ENCODE data around the gene DNHD1. TPM values are rescaled to one million over a fixed set of nuclear protein-coding genes. Genes with fewer than 3 reads are reported as not detected.

DNHD1 gene
- total RNA-seq, 1 experiment from 2014 or later, result 10.6 TPM

DNA sequence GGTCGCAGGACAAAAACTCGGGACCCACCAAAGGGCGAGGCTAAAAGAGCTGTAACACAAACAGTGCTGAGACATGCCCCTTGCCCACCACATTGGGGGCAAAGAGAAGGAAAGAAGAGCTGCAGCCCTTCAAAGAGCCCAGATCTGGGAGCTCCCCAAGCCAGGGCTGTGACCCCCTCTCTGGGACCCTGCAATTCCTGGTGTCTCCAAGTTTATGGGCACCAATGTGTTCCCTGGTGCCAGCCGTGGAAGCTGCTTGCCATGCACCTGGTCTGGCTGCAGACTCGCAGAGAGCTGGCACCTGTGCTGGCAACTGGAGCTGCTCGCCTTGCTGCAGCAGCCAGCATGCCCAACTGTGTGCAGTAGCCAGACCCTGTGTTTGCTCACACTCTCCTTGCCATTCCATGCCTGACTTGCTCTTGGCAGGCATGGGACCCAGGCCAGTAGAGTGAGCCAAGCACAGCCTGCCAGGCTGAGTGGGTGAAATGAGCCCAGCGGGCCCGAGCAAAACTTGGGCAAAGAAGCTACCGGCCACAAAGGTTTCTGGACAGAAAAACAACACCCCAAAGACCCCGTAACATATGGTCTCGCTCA, 90.4 kb downstream of the DNHD1 start:
- no TSS peak for BruUV-seq (replicated peaks)
- CTCF ChIA-PET, result no interaction called here
- H3K27me3 ChIP-seq (ENCODE audit: control insufficient read depth, insufficient read depth, low read length), result no peaks in the 10 kb centered on the region
- intact Hi-C loops (cut with micrococcal nuclease; ENCODE audit: unreplicated experiment) (no loop called here), in situ Hi-C loops (cut with HindIII; ENCODE audit: low pct_unique_long_range_greater_than_20kb, low sequenced_read_pairs) (no loop called here)
- TF ChIP-seq TCF7L2 (IDR thresholded peaks at IDR 0.05; ENCODE audit: low read depth, low read length) (no peak), POLR2AphosphoS5 (IDR thresholded peaks at IDR 0.05; ENCODE audit: low read depth, low read length) (no peak), CTCF (IDR thresholded peaks at IDR 0.05) (no peak), SIN3A (IDR thresholded peaks at IDR 0.05; ENCODE audit: borderline replicate concordance, insufficient read depth, low read depth, low read length) (no peak)
- TF ChIP-seq, protein P1, sequence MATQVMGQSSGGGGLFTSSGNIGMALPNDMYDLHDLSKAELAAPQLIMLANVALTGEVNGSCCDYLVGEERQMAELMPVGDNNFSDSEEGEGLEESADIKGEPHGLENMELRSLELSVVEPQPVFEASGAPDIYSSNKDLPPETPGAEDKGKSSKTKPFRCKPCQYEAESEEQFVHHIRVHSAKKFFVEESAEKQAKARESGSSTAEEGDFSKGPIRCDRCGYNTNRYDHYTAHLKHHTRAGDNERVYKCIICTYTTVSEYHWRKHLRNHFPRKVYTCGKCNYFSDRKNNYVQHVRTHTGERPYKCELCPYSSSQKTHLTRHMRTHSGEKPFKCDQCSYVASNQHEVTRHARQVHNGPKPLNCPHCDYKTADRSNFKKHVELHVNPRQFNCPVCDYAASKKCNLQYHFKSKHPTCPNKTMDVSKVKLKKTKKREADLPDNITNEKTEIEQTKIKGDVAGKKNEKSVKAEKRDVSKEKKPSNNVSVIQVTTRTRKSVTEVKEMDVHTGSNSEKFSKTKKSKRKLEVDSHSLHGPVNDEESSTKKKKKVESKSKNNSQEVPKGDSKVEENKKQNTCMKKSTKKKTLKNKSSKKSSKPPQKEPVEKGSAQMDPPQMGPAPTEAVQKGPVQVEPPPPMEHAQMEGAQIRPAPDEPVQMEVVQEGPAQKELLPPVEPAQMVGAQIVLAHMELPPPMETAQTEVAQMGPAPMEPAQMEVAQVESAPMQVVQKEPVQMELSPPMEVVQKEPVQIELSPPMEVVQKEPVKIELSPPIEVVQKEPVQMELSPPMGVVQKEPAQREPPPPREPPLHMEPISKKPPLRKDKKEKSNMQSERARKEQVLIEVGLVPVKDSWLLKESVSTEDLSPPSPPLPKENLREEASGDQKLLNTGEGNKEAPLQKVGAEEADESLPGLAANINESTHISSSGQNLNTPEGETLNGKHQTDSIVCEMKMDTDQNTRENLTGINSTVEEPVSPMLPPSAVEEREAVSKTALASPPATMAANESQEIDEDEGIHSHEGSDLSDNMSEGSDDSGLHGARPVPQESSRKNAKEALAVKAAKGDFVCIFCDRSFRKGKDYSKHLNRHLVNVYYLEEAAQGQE (IDR thresholded peaks at IDR 0.05; ENCODE audit: insufficient read depth in 1 of 2, low read depth in 2 of 2, low read length in 1 of 2), result no peak
- DNase-seq (ENCODE audit: low read depth, low spot score) (no peak), ATAC-seq (peak; percentile 33; the same call in 1 of the 2 replicates)
- POLR2A ChIA-PET, result interaction anchor here (0.6 to 1.0 kb wide), 2 partner anchors 9 to 17 kb away, joined by 3 read pairs; no protein-coding TSS in a partner anchor
- no peaks in the 10 kb centered on the region for H3K4me1 ChIP-seq (ENCODE audit: control insufficient read depth, insufficient read depth, low read length)
- peaks cover 3% of the 10 kb centered on the region; the same call in 1 of the 2 replicates for H3K36me3 ChIP-seq (ENCODE audit: control insufficient read depth, insufficient read depth, low read length)
- no peak overlapping the region for H3K4me3 ChIP-seq (ENCODE audit: low read depth in 2 of 2, low read length in 2 of 2)
- H3K27ac ChIP-seq (ENCODE audit: low read length), result no peak overlapping the region
- no peaks in the 10 kb centered on the region; the same call in 1 of the 2 replicates for H3K9me3 ChIP-seq (ENCODE audit: control insufficient read depth, insufficient read depth, low read depth, low read length)

- H3K4me1 ChIP-seq (ENCODE audit: control insufficient read depth, insufficient read depth, low read length), result no peaks in the 10 kb centered on the region
- DNase-seq (ENCODE audit: low read depth, low spot score) (no peak), ATAC-seq (no peak)
- POLR2A ChIA-PET, result interaction anchor here (1.0 kb wide), 1 partner anchor 17 kb away, joined by 3 read pairs; no protein-coding TSS in a partner anchor
- no peak overlapping the region for H3K4me3 ChIP-seq (ENCODE audit: low read depth in 2 of 2, low read length in 2 of 2)
- no peak overlapping the region for H3K27ac ChIP-seq (ENCODE audit: low read length)
- TF ChIP-seq SIN3A (IDR thresholded peaks at IDR 0.05; ENCODE audit: borderline replicate concordance, insufficient read depth, low read depth, low read length) (no peak), POLR2AphosphoS5 (IDR thresholded peaks at IDR 0.05; ENCODE audit: low read depth, low read length) (no peak), CTCF (IDR thresholded peaks at IDR 0.05) (no peak), TCF7L2 (IDR thresholded peaks at IDR 0.05; ENCODE audit: low read depth, low read length) (no peak)
- TF ChIP-seq, protein P1 (IDR thresholded peaks at IDR 0.05; ENCODE audit: insufficient read depth in 1 of 2, low read depth in 2 of 2, low read length in 1 of 2), result no peak
- no TSS peak for BruUV-seq (replicated peaks)
- no peaks in the 10 kb centered on the region; the same call in 1 of the 2 replicates for H3K9me3 ChIP-seq (ENCODE audit: control insufficient read depth, insufficient read depth, low read depth, low read length)
- CTCF ChIA-PET, result no interaction called here
- no peaks in the 10 kb centered on the region for H3K27me3 ChIP-seq (ENCODE audit: control insufficient read depth, insufficient read depth, low read length)
- intact Hi-C loops (cut with micrococcal nuclease; ENCODE audit: unreplicated experiment) (no loop called here), in situ Hi-C loops (cut with HindIII; ENCODE audit: low pct_unique_long_range_greater_than_20kb, low sequenced_read_pairs) (no loop called here)
- H3K36me3 ChIP-seq (ENCODE audit: control insufficient read depth, insufficient read depth, low read length), result peaks cover 3% of the 10 kb centered on the region; the same call in 1 of the 2 replicates
These were observed 90.9 kb downstream of the DNHD1 start for GRCh38 chr11:6588018-6588417.

All from Panc1 (cell line).